GM18505 (cell line): ENCODE data around the gene CCDC91.
"Not testable (repeated sequence)": the region's sequence is repeated elsewhere in the genome, so short reads cannot be mapped to it uniquely, and the experiment has no call there.

Experiments used
- ATAC-seq: cut with Tn5 transposase; IDR thresholded peaks from one replicate; pipeline ENCODE4 v1.9.1; 2021; ENCODE audit not compliant: unreplicated experiment
- POLR2A ChIP-seq: IDR thresholded peaks from 4 replicates; pipeline ENCODE4 v1.6.1; 2011; ENCODE audit warnings: borderline replicate concordance; ENCODE audit not compliant: insufficient read depth, insufficient read length; ENCODE audit errors: extremely low read depth

Gene CCDC91

GRCh38 chr12:28463396-28463795 is 273.1 kb downstream of the CCDC91 start:
- ATAC-seq, result no peak
- no peak for TF ChIP-seq POLR2A

DNA sequence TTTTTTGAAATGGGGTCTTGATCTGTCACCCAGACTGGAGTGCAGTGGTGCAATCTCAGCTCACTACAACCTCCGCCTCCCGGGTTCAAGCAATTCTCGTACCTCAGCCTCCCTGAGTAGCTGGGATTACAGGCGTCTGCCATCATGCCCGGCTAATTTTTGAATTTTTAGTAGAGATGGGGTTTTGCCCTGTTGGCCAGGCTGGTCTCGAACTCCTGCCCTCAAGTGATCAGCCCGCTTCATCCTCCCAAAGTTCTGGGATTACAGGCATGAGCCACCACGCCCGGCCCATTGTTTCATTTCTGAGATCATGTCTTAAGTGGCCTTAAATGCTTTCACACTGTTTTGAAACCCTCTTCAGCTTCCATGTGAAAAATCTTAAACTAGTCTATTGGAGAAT is 281.5 kb downstream of the CCDC91 start:
- ATAC-seq, result not testable (repeated sequence)

GRCh38 chr12:28476206-28476605 is 285.9 kb downstream of the CCDC91 start:
- ATAC-seq, result not testable (repeated sequence)

DNA sequence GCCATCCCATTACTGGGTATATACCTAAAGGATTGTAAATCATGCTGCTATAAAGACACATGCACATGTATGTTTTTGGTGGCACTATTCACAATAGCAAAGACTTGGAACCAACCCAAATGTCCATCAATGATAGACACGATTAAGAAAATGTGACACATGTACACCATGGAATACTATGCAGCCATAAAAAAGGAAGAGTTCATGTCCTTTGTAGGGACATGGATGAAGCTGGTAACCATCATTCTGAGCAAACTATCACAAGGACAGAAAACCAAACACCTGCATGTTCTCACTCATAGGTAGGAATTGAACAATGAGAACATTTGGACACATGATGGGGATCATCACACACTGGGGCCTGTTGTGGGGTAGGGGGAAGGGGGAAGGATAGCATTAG is 288.8 kb downstream of the CCDC91 start:
- not testable (repeated sequence) for ATAC-seq

DNA sequence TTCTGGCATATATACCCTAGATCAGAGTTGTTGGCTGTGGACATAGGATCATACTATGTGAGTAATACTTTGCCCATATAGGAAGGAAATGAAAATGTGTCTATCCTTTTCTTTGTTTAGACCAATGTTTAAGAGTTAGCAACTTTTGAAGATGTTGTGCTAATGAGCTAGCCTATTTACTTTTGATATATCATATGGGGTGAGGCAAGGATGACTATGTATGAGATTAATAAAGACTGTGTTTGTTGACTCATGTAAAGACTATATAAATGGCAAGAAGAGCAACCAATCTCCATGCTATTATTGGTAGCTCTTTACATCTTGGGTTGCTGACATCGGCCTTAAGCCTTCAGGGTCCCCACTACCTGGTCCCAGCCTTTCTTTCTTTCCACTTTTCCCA is 289.4 kb downstream of the CCDC91 start:
- no peak for ATAC-seq

GRCh38 chr12:28484156-28484555 is 293.9 kb downstream of the CCDC91 start:
- ATAC-seq, result no peak
- TF ChIP-seq POLR2A, result no peak

More for the DNA sequence above, 289.4 kb downstream of the CCDC91 start:
- TF ChIP-seq POLR2A, result no peak

DNA sequence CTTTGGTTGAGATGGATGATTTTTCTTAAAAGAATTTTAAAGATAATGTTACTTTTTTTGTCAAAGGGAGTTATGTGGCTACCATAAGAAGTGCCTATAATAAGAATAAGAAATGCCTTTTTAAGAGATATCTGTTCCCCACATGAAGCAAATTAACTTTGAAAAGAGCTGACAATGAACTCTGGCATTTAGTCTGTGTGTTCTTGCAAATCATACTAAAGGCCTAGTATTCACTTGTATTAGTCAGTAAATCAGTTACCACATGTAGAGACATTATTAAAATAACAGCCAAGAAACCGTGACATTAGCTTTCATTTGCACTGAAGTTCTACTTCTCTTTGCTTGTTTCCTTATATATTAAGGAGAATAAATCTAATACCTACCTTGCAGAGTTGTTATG is 296.3 kb downstream of the CCDC91 start:
- TF ChIP-seq POLR2A, result no peak
- no peak for ATAC-seq

GRCh38 chr12:28489246-28489645 is 299.0 kb downstream of the CCDC91 start:
- ATAC-seq, result no peak
- TF ChIP-seq POLR2A, result no peak

DNA sequence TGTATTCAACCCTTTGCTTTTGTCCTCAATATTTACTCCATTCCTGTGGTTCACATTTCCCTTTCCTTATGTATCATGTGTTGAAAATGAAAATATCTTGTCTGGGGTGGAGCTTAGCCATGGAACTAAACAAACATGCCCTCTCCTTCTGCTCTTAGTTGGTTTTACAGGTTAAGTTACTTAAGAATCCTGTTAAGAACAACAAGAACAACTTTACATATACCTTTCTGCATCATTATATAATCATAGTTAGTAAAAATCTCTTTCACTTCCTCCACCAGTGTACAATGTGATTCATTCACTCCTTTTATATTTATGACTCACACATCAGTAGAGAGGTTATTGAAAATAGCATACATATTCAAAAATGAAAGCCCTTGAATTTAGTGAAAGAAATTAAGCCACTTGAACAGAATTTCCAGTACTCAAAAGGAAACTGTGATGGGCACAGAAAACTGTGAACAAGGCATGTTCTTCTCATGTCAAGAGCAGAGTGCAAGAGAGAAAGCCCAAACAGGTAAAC is 307.7 kb downstream of the CCDC91 start:
- peak; percentile 96 for ATAC-seq

DNA sequence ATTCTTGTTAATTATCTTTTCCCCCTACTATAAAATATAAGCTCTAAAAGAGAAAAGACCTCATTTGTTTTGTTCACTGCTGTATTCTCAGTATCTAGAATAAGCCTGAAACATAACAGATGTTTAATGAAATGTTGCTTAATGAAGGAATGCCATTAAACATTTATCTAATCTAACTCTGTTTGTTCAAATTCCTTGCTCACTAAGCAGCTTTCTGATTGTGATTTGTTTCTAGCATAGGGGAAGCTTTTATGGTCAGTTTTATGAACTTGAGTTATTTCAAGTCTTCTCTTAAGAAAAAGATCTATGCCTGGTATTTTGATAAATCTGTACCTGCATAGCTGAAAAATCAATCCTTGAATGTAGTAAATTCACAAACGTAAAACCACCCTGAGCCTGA is 308.6 kb downstream of the CCDC91 start:
- ATAC-seq, result no peak
- TF ChIP-seq POLR2A, result no peak

More for the DNA sequence above, 307.7 kb downstream of the CCDC91 start:
- TF ChIP-seq POLR2A, result no peak

GRCh38 chr12:28500373-28501024 is 310.2 kb downstream of the CCDC91 start:
- ATAC-seq, result no peak
- no peak for TF ChIP-seq POLR2A

DNA sequence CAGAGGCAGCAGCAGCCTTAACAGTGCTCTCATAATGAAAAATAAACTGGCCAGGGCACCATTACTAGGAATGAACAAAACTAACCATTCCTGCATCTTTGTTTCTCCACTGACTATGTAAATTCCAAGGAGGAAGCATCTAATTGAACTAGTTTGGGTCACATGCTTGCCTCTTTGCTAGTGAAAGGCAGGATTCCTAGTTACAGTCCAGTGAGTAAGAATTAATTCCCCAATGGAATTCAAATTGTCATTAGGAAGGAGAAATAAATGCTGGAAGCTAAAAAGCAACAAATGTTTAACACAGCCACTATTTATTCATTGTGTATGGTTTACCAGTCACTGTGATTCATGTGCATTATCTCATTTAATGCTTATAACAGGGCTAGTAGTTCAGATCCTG is 316.0 kb downstream of the CCDC91 start:
- TF ChIP-seq POLR2A, result no peak
- no peak for ATAC-seq

- TF ChIP-seq POLR2A, result no peak
Observed at GRCh38 chr12:28507033-28507432, 316.8 kb downstream of the CCDC91 start.

DNA sequence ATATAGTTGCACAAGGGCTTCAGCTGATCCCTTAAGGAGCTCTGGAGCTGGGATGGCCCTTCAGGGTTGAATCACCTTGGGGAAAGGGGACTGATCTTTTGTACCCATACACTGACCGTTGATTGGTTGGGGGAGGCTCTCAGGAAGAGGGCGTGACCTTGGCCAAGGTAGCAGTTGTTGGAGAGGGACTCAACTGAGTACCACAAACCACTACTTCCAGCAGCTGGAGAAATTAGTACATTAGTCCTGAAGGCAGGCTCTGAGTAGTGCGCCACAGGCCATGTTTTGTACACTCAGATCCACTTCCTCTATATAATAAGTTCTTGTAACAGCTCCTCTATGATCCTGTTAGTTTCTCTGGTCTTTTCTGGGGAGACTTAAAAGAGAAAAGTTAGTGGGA is 317.6 kb downstream of the CCDC91 start:
- no peak for TF ChIP-seq POLR2A
- ATAC-seq, result no peak

More at GRCh38 chr12:28507033-28507432, 316.8 kb downstream of the CCDC91 start:
- no peak for ATAC-seq

GRCh38 chr12:28512406-28512805 is 322.1 kb downstream of the CCDC91 start:
- no peak for TF ChIP-seq POLR2A
- no peak for ATAC-seq

GRCh38 chr12:28512876-28513275 is 322.6 kb downstream of the CCDC91 start:
- no peak for ATAC-seq
- TF ChIP-seq POLR2A, result no peak

DNA sequence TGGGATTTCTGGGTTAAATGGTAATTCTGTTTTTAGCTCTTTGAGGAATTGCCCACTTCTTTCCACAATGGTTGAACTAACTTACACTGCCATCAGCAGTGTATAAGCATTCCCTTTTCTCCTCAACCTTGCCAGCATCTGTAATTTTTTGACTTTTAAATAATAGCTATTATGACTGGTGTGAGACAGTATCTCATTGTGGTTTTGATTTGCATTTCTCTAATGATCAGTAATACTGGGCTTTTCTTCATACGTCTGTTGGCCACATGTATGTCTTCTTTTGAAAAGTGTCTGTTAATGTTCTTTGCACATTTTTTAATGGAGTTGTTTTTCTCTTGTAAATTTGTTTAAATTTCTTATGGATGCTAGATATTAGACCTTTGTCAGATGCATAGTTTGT is 323.7 kb downstream of the CCDC91 start:
- no peak for TF ChIP-seq POLR2A
- no peak for ATAC-seq
